DMS 273 (cell line): ENCODE results near the gene IFI27.

Experiments
- DNase-seq: peaks from one replicate; lab custom pipeline; 2025; ENCODE audit not compliant: unreplicated experiment; lab: John Stamatoyannopoulos, UW

Gene IFI27

DNA sequence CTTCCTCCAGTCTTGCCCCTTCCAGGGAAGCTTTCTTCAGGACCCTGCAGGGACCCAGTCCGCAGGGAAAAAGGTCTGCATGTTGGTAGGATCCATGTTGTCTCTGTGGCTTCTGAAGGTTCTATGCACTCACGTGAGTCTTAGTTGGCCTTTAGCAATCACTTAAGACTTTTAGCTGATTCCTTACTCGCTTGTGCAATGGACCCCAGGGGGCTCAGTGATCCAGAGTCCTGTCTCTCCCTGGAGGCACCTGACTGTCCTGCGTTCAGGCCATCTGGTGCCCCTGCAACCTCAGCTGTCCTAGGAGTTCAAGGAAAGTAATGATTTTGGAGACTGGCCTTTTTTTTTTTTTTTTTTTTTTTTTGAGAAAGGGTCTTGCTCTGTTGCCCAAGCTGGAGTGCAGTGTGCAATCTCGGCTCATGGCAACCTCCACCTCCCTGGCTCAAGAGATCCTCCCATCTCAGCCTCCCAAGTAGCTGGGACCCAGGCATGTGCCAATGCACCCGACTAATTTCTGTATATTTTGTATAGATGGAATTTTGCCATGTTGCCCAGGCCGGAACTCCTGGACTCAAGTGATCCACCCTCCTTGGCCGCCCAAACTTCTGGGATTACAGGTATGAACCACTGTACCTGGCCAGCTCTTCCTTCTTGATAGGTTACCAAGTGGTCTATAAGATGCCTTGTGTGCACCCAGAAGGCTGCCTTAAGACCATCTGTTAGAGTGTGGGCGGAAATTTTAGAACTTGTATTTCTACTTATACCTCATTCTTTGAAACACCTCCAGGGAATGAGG, 14.2 kb downstream of the IFI27 start:
- no peak for DNase-seq

DNA sequence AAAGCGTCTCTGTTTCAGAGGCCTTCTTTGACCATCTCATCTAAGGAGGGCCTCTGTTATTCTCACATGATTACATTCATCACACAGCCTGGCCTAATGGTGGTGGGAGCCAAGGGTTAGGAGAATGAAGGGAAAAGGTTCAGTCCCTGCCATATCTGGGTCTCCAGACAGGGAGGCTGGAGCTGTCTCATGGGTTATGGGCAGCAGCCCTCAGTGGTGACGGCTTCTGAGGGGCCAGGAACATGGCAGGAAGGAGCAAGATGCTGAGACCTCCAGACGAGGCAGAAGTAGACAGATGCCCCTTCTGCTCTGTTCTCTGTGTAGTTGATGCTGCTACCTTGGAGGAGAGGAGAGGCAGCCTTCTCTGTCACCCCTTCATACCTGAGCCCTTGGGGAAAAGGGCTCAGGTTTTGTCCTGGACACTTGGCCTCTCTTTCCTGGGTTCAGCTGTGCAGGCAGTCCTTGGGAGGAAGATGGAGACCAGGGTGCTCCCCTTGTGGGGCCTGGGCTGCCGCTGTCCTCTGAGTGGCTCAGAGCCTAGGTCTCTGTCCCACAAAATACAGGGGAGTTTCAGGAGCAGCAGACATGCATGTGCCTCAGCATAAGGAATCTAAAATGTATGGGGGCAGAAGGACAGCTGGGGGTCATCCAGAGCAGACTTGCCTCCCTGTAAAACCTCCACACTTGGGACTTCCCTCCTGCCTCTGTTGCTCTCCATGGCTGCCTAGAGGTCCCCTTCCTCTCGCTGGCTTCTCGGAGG, 15.3 kb downstream of the IFI27 start:
- no peak for DNase-seq

DNA sequence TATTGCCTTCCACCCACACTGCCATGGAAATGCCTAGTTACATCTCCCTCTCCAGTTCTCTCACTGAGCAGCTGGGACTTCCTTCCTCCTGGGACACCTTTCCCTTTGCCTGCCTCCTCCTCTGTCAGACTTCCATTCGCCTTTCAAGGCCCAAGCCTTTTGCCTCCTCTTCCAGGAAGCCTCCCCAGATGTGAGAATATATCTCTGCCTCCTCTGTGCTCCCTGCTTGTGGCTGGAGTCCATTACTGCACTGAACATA, 15.8 kb downstream of the IFI27 start:
- no peak for DNase-seq

DNA sequence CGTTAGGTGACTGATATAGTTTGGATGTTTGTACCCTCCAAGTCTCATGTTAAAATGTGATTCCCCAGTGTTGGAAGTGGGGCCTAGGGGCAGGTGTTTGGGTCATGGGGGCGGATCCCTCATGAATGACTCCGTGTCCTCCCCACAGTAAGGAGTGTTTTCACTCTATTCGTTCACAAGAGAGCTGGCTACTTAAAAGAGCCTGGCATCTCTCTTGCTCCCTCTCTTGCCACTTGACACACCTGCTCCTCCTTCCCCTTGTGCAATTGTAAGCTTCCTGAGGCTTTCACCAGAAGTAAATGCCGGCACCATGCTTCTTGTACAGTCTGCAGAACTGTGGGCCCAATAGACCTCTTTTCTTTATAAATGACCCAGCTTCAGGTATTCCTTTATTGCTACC, 16.3 kb downstream of the IFI27 start:
- no peak for DNase-seq

DNA sequence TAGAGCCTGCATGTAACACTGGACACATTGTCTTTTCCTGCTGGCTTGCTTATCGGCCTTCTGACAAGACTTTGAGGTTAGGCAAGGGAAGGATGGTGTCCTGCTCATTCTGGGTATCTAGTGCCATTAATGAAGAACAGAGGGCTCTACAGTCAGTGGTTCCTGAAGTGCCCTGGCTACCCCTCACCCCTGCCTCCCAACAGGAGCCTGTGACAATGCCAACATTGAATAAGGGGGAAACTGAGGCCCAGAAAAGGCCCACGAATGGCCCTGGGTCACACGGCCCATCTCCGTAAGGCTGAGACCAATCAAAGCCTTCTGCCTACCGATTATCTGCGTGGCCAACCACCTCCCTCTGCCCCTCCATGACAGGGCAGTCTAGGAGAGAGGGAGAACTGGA, 16.8 kb downstream of the IFI27 start:
- no peak for DNase-seq

DNA sequence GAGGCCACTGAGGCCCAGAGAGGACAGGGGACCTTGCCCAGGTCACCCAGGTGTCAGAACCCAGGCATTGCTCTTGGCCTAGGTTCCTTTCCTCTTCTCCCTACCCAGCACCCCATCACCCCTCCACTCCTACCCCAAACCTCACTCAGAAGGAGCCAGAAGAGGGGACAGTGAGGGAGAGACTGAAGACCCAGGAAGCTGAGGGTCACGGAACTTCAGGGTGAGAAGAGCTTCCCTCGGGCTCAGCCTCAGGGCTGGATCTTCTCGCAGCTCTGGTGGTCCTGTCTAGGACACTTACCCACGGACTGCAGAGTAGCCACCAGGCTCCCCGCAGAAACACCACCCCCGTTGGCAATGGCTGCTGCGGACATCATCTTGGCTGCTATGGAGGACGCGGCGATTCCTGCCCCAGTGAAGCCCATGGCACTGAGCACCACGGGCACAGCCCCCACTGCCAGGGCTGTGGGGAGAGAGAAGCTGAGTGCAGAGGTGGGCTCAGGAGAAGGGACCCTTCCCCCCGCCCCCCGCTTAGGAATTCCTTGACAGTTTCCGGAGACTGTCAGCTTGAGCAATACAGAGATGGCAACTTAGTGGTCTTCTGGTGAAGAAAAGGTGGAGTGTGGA, 17.8 kb downstream of the IFI27 start:
- no peak for DNase-seq

DNA sequence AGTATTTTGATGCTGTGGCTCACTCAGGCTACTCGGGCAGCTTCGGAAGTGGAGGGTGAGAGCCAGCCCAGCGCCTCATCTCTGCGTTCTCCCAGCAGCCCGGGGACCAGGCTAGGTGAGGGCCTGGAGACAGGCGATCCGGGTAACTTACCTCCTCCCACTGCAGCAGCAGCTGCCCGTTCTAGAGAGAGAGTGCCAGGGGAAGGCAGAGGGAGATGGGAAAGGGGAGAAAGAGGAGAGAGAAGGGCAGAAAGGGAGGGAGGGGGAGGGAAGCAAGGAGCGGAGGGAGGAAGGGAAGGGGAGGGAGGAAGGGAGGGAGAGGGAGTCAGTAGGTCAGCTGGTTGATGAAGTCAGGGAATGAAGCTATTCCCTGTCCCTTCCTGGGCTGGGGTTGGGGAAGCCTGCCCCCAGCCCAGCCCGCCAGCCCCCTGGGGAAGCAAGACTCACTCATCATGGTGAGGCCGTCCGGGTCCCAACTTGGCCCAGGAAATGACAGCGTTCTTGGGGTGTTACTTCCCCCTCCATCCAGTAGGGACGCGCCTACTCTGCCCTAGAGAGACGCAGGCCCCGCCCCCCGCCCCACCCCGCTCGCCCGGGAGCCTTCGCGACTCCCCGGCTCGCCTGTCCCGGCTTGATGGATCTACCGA, 18.7 kb downstream of the IFI27 start, which contains the start of gene IFI27L2:
TSS of gene IFI27L2 (minus strand) at position 494 of the 647 bp plus-strand sequence. CDS start at position 454, 40 bp downstream.
- peak; percentile 94 for DNase-seq

DNA sequence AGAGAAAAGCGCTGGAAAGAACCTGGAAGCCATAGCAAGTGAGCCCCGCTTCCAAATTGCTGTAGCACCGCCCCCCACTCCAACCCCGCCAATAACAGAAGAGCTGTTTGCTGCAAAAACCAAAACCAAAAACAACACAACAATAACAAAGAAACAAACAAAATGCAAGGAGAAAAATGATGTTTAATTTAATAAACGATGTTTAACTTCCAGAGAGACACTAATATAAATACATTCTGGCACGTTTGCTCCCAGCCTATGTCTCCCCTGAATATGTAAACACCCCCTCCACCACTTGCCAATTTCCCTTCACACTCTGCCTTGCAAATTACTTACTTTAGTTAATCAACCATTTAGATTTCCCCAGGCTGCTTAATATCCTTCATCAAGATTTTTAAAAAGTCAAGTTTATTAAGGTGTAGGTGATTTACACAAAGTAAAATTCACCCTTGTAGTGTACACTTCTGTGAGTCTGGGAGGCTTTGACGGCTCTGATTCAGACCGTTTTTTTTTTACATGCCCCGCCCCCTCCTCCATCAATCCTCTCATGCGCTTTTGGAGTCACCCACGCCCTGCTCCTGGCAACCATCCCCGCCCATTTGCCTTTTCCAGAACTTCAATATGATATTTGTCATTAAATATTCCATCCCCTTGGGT, 19.4 kb downstream of the IFI27 start:
- DNase-seq: peak; percentile 81

DNA sequence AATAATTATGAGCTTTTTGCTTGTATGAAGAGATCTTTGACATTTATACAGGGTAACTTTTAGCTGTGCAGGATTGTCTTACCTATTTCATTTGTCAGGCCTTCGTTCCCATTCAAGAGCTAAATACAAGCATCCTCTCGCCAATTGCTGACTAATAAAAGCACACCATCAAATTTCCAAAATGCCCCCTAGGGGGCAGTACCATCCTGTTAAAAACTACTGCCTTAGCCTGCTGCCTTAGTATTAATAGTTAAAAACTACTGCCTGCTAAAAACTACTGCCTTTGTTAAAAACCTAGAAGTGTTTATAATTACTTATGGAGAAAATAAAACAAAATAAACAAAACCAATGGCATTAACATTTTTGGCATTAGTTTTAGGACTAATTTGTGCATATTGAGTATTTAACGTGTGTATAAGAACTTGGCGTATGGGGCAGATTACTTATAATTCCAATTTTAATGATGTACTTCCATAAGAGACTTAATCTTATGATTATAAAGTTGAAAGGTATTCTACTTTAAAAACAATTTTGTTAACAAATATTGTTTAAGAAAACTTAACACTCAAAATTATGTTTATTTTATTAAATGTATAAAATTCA, 21.9 kb downstream of the IFI27 start:
- DNase-seq: peak; percentile 89

DNA sequence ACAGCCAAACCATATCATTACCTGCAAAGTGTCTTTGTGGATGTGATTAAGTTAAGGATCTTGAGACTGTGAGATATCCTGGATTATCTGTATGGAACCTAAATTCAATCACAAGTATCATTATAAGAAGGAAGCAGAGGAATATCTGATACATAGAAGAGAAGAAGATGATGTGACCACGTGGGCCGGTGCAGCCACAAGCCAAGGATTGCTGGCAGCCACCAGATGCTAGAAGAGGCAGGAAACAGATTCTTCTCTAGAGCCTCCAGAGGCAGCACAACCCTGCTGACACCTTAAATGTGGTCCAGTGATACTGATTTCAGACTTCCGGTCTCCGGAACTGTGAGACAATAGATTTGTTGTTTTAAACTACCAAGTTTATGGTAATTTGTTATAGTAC, 24.9 kb downstream of the IFI27 start:
- no peak for DNase-seq

DNA sequence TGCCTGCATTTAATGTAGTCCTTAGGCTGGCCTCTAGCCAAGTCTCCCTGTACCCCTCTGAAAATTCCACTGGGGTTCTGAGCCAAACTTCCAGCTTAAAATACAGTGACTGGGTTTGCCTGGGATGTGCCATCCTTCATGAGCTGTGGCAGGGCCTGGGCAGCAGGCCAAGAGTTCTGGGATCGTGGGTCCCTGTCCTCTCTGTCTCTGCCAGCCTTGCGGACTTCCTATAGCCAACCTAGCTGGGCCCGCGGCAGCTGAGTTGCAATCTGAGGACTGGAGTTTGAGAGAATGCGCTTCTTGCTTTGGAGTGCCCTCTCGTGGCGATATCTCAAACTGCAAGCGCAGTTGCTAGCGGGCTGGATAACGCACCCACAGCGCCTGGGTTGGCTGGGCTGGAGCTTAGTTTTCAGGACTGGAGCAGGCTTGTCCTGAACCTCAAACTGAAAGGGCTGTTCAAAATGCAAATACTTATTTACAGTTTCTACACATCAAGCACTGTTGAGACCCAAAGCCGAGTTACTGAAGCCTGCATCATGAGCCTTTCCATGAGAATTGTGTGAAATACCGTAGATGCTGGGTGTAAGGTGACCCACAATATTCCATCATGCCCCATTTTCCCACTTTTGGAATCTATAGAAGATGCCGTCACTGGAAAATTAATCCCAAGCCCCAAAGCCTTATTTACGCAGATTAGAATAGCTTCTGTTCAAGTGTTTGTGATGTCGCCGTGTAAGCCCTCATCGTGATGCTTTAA, 26.2 kb downstream of the IFI27 start:
- peak; percentile 94 for DNase-seq

DNA sequence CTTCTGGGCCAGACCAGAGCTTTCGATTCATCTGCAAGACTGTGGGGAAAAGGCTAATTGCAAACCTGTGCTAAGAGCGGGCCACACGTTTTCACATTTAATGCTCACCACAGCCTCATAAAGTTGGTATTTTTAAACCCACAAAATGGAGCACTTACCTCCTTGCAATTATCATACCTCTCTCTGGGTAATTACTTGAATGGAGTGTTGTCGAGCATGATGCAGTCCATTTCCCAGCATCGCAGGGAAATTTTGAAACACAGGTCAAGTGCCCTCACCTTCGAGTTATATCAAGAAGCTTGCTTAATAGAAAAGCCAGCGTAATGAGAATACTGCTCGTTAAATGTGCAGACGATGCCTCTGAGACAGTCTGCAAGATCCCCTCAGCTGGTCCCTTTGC, 27.7 kb downstream of the IFI27 start:
- no peak for DNase-seq

DNA sequence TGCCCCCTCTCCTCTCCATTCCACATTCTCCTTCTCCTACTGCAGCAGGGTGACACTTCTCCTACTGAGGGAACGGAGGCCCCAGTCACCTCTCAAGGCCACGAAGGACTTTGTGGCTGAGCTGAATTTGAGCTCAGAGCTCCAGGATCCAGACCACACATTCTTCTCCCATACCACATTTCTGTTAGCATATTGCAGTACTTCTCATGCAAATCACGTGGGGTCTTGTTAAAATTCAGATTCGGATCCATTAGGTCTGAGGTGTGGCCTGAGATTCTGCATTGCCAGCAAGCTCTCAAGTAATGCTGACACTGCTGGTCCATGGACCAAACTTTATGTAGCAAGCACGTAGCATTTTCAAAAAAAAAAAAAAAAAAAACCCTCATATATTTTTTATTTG, 28.5 kb downstream of the IFI27 start:
- no peak for DNase-seq

DNA sequence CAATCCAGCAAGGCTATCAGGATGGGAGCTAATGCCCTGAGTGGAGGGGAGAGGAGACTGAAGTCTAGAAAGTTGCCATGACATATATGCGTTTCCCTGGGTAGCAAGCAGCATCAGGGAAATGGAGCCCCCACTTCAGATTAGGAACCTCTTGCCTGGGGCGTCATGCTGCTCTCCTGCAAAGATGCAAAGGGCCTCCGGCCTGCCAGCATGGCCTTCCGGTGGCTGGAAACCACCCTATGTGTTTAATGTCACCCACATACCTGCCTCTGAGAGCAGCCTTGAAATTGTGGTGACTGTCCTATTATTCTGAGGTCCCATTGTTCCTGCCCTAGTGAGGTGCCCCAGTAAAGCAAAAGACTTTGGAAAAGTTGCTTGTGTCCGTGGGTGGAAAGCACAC, 28.9 kb downstream of the IFI27 start:
- DNase-seq: no peak

DNA sequence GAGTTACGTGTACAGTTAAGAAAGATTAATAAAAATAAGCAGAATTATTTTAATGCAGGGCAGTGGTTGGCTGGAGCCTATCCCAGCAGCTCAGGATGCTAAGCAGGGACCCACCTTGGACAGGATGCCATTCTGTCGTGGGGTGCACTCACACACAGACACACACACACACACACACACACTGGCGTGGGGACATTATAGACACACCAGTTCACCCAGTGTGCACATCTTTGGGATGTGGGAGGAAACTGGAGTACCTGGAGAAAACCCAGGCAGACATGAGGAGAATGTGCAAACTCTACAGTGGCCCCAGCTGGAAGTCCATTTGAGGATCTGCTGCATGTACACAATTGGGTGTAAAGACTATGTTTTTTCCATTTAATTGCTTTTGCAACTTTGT, 31.7 kb downstream of the IFI27 start:
- no peak for DNase-seq

DNA sequence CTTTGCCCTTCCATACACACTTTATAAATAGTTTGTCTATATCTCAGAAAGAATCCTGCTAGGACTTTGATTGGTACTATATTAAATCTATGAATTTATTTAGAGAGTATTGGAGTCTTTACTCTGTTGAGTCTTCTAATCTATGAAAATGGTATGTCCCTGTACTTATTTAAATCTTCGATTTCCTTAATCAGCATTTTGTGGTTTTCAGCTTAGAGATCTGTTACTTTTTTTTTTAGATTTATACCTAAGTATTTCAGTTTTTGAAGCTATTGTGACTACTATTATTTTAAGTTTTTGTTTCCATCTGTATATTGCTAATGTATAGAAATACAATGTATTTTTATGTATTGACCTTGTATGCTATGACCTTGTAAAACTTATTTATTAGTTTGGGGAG, 32.3 kb downstream of the IFI27 start:
- no peak for DNase-seq

DNA sequence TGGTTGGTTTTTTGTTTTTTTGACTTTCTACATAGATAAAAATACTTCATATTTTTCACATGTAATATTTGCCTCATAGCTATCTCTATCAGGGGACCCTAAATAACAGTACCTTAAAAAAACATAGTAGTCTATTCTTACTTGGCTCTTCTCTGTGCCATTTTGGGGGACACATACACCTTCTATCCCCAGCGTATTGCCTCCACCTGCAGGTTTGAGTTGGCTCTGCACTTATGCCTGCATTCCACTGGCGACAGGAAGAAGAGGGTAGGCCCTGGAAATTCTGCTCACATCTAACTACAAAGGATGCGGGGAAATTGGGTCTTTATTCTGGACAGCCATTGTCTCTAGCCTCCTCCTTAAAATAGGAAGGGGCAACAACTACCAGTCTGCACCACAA, 32.7 kb downstream of the IFI27 start:
- DNase-seq: peak; percentile 52

DNA sequence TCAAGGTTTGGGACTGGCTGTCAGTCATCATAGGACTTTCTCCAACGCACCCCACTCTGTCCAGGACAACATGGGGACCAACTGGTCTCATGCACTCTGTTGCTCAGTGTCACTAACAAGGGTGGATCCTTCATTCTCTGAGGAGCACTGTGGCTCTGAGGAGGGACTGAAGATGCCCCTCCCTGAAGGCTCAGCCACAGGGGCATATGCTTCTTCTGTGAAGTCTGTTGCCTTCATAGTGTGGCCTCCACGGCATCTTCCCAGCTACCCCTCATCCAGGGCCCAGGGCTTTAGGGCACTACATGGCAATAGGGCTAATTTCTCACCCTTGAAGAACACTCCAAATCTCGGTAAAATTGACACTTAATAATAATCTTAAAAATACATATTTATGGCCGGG, 33.2 kb downstream of the IFI27 start:
- no peak for DNase-seq

DNA sequence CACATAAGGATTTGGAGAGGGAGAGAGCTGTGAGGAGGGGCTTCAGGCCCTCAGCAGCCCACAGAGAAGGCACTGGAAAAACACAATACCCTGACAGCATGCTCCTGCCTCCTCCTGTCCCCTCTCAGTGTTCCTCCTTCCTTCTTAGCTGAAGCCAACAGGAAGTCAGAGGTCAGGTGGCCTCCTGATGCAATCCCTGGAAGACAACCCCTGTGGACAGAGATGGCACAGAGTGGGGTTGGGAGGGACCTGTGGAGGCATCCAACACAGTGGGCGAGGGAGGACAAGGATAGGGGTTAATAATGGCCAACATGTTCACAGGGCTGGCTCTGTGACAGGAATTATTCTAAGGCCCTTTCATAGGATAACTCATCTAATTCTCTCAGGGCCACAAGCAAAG, 34.2 kb downstream of the IFI27 start:
- DNase-seq: peak; percentile 45

DNA sequence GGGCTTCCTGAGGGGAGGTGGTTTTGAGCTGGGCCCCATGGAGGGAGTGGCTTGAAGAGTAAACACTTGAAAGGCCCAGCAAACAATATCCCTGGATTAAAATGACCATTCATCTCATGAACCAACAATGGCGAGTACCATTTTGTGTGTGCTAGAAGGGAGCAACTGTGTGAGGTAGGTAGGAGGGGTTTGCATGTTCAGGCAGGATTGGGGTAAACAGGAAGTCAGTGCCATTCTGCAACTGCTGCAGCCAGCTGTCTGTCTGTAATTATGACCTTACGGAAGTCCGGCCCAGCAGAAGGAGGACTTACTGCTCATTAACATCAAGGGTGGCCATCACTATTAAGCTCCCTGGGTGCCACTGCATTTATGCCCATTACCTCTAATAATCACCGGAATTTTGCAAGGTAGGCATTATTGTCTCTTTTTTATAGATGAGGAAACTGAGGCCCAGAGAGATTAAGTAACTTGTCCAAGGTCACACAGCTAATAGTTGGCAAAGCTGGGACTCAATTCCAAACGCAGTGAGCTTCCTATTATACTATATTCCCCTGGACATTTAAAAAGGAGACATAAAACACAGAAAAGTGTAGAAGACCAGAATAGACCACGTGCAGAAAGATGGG, 35.5 kb downstream of the IFI27 start:
- peak; percentile 80 for DNase-seq
